Heart left ventricle (tissue), 16 donors: ENCODE data around the gene POLR2L. TPM values are rescaled to one million over a fixed set of nuclear protein-coding genes. Genes with fewer than 3 reads are reported as not detected.

Source experiments
- ATAC-seq, 4 donors: fragments of 200-7000 bp; cut with Tn5 transposase; one replicate each; pipeline ENCODE4 v1.9.1; 2020 to 2022; ENCODE audit warnings: moderate library complexity in 4 of 4, mild to moderate bottlenecking in 3 of 4, moderate number of reproducible peaks in 1 of 4
- DNase-seq, 5 donors: peaks; one replicate each; pipeline ENCODE4 v3.0.0-alpha.2; 2020
- H3K27ac ChIP-seq, 12 donors: fragments of 200-600 bp; sonication (generic) in 4 of 12; one replicate each; pipeline versions ENCODE4 v1.5.0 to v1.8.0; 2016 to 2022; ENCODE audit warnings: mild to moderate bottlenecking in 2 of 12
- H3K27me3 ChIP-seq, 9 donors: fragments of 200-600 bp; sonication (generic) in 2 of 9; one replicate each; pipeline versions ENCODE4 v1.5.1 to v1.8.0; 2016 to 2022; ENCODE audit warnings: mild to moderate bottlenecking in 3 of 9
- H3K36me3 ChIP-seq, 9 donors: fragments of 200-600 bp; sonication (generic) in 2 of 9; one replicate each; pipeline versions ENCODE4 v1.5.0 to v1.8.0; 2018 to 2022; ENCODE audit warnings: mild to moderate bottlenecking in 2 of 9
- H3K4me1 ChIP-seq, 12 donors: fragments of 200-600 bp; sonication (generic) in 4 of 12; one replicate each; pipeline versions ENCODE4 v1.5.0 to v1.8.0; 2016 to 2022; ENCODE audit warnings: mild to moderate bottlenecking in 3 of 12
- H3K4me3 ChIP-seq, 12 donors: fragments of 200-600 bp; sonication (generic) in 4 of 12; one replicate each; pipeline versions ENCODE4 v1.5.0 to v1.8.0; 2017 to 2022; ENCODE audit warnings: mild to moderate bottlenecking in 9 of 12, moderate library complexity in 4 of 12
- H3K9me3 ChIP-seq, 12 donors: fragments of 200-600 bp; sonication (generic) in 4 of 12; one replicate each; pipeline versions ENCODE4 v1.5.0 to v1.8.0; 2016 to 2022; ENCODE audit warnings: mild to moderate bottlenecking in 1 of 12
- POLR2A ChIP-seq, 2 donors: fragments of 450-650 bp; IDR thresholded peaks; one replicate each; pipeline ENCODE4 v1.6.1; 2017; ENCODE audit warnings: antibody characterized with exemption in 2 of 2, mild to moderate bottlenecking in 2 of 2, moderate library complexity in 2 of 2
- WGBS, 4 donors: extraction: QIAGEN DNeasy Blood & Tissue Kit in 2 of 4; methylation state at CpG; one replicate each; pipeline versions ENCODE4 v1.1.5 to v1.1.7; 2013 to 2018; 5-methylcytosine and 5-hydroxymethylcytosine counted together
- intact Hi-C, 10 donors: fragments of 100-400 bp; cut with DNase I; formaldehyde crosslinking; loops; one replicate each; pipeline versions ENCODE4 v1.11.1 to v1.14.2; 2022
- polyA plus RNA-seq, 2 donors: library from polyadenylated mRNA; stranded (reverse); fragments of 200-250 nt; gene quantifications; one replicate each; pipeline ENCODE4 v1.2.3, GENCODE V29; 2013
- total RNA-seq, 9 donors: library from RNA; depleted of rRNA in 2 of 9; stranded (reverse); fragments of >200 nt in 2 of 9; fragmentation: NEBNext Ultra II Directional in 3 of 9; extraction: Animal tissue kit (Norgen Biotek cat#: 25700) in 3 of 9; gene quantifications; one replicate each; pipeline versions ENCODE4 v1.1.0 to v1.2.4, GENCODE V29; 2016 to 2023
- TF ChIP-seq, protein P1 (sequence below), 12 donors: fragments of 200-600 bp; sonication (generic) in 4 of 12; IDR thresholded peaks; one replicate each; pipeline versions ENCODE4 v1.5.0 to v1.8.0; 2018 to 2022; ENCODE audit warnings: antibody characterized with exemption in 12 of 12, mild to moderate bottlenecking in 5 of 12
- donor health status: ischemic (EF 13 %, LVEDD 7.1; RV severe dilation, severe dysfunction).
- donor health status: healthy with polysubstance abuse.
- donor health status: DM: no; HTN: yes; CAD: no.
- donor health status: DM: no; HTN: no; CAD: no.
- donor health status: ischemic (EF 25% LVEDD 6.9; RV normal size, moderate dysfunction).
- donor health status: ischemic (EF 25% LVEDD 5.7; RV mildly dilated, moderate dysfunction).
- donor health status: healthy.
- donor health status: DM: yes; HTN: yes; CAD: no.
- donor health status: ischemic (EF 35%, LVEDD 5.7; RV mildly dilated, moderate dysfunction).
- donor health status: nonischemic (EF 11% LVEDD 7.7; RV severe dilation, severe dysfunction).
- donor health status: DM: yes; HTN: yes; CAD: no.
- donor health status: PGD.
- donor health status: ischemic (EF 29% LVEDD 5.4; RV normal size, mild dysfunction).
- donor health status: nonischemic (EF 23%, LVEDD 6.1; RV moderate dilation, normal function).

Gene POLR2L
- total and polyA plus RNA-seq, 11 donors = 74.4 to 267 (median 208) TPM

DNA sequence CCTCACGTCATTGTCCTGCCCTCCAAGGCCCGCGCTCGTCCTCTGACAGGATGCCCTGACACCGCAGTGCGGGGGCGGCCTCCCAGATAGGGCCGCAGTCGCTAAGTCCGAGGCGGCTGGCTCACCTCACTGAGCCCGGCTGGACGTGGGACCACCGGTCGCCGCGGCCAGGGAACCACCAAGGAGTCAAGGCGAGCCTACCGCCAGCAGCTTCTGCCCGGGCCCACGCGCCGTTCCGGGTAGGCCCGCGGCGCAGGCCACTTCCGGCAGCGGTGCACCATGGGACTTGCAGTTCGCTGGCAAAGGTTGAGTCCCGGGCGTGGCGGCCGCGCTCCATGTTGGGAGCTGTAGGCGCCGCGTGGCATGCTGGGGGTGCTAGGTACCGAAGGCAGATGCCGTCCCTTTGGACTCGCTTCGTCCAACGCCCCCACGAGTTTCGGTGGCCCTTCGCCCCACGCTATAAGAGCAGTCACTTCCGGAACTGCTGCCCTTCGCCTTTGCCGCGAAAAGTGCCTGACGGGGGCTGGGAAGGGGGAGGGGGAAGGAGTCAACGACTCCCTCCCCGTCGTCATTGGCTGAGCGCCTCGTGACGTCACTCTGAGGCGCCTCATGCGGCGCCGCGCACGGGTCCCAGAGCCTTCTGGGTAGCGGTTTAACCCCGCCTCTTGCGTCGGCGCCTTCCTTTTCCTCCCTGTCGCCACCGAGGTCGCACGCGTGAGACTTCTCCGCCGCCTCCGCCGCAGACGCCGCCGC, 32.9 kb downstream of the POLR2L start, which contains the start of gene RPLP2:
Gene RPLP2 (plus strand): TSS at position 681 of the 753 bp plus-strand sequence. CDS start 268 bp downstream, outside the sequence.
- H3K4me3 ChIP-seq = peak within 1 kb of the TSS; percentile 73 to 100 (median 96)
- peaks cover 5 to 50% (median 35%) of the 10 kb centered on the region in 12 donors for H3K4me1 ChIP-seq
- H3K9me3 ChIP-seq = no peaks in the 10 kb centered on the region
- H3K27me3 ChIP-seq = no peaks in the 10 kb centered on the region
- 0% methylated on average over 58 to 81 of the region's 81 CpGs for WGBS, 4 donors
- H3K27ac ChIP-seq = peak within 1 kb of the TSS; percentile 76 to 100 (median 96)
- peaks cover 3 to 33% (median 28%) of the 10 kb centered on the region in 9 donors for H3K36me3 ChIP-seq
- TF ChIP-seq POLR2A (IDR thresholded peaks at IDR 0.05) = peak; percentile 60 to 81
- TF ChIP-seq, protein P1, sequence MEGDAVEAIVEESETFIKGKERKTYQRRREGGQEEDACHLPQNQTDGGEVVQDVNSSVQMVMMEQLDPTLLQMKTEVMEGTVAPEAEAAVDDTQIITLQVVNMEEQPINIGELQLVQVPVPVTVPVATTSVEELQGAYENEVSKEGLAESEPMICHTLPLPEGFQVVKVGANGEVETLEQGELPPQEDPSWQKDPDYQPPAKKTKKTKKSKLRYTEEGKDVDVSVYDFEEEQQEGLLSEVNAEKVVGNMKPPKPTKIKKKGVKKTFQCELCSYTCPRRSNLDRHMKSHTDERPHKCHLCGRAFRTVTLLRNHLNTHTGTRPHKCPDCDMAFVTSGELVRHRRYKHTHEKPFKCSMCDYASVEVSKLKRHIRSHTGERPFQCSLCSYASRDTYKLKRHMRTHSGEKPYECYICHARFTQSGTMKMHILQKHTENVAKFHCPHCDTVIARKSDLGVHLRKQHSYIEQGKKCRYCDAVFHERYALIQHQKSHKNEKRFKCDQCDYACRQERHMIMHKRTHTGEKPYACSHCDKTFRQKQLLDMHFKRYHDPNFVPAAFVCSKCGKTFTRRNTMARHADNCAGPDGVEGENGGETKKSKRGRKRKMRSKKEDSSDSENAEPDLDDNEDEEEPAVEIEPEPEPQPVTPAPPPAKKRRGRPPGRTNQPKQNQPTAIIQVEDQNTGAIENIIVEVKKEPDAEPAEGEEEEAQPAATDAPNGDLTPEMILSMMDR (IDR thresholded peaks at IDR 0.05) = no peak
- ATAC-seq = peak; percentile 89 to 95 (median 93)
- intact Hi-C loops = loop anchor here in 4 of 10 donors (1.0 to 10.0 kb wide), 5 partner anchors 10 to 455 kb away; partner anchors contain the start of genes POLR2L (in 2 of the 4), TSPAN4 (in 2 of the 4) and CHID1 (in 1 of the 4)
- DNase-seq = peak; percentile 98 to 99 (median 99)

DNA sequence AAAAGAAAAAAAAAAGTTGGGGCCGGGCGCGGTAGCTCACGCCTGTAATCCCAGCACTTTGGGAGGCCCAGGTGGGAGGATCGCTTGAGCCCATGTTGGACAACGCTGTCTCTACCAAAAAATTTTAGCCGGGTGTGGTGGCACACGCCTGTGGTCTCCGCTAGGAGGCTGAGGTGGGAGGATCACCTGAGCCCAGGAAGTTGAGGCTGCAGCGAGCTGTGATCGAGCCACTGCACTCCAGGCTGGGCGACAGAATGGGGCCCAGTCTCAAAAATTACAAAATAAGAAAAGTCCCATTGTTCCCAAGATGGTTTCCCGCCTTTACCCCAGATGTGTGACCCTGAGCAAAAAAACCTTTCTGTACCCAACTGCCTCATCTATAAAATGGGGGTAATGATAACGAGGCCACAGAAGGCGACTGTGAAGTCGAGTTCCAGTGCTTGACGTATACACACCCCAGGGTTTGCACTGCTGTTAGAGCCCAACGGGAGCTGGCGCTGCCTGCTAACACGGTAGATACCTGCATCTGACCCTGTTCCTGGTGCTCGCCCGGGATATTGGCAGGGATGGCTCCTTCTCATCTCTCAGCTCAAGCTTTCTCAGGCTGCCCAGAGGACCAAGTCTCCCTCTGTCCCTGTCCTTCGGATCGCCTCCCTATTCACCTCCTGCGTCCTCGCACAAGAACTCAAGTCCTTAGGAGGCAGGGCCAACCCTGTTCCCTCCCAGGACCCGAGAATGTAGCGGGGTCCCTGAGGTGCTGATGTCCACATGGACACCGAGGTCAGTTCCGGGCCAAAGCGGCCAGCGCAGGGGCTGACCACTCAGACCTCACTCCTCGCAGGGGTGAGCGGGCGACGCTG, 33.7 kb downstream of the POLR2L start:
- no peak for TF ChIP-seq POLR2A (IDR thresholded peaks at IDR 0.05)
- TF ChIP-seq, protein P1 (IDR thresholded peaks at IDR 0.05) = no peak
- intact Hi-C loops = loop anchor here in 4 of 10 donors (1.0 to 10.0 kb wide), 5 partner anchors 11 to 454 kb away; partner anchors contain the start of genes POLR2L (in 2 of the 4), TSPAN4 (in 2 of the 4) and CHID1 (in 1 of the 4)
- Histone ChIP-seq H3K36me3 (peaks cover 3 to 27% (median 24%) of the 10 kb centered on the region in 9 donors), H3K9me3 (no peaks in the 10 kb centered on the region), H3K4me3 (peak overlapping the region; percentile 73 to 100 (median 96)), H3K27ac (peak overlapping the region; percentile 76 to 100 (median 96)), H3K4me1 (peaks cover 6 to 58% (median 42%) of the 10 kb centered on the region in 12 donors), H3K27me3 (no peaks in the 10 kb centered on the region)
- DNase-seq (peak in 1 of 5 donors; percentile 91), ATAC-seq (no peak)
- whole genome bisulfite sequencing, 4 donors = 33 to 43% (median 33%) methylated on average over 25 to 36 of the region's 36 CpGs

DNA sequence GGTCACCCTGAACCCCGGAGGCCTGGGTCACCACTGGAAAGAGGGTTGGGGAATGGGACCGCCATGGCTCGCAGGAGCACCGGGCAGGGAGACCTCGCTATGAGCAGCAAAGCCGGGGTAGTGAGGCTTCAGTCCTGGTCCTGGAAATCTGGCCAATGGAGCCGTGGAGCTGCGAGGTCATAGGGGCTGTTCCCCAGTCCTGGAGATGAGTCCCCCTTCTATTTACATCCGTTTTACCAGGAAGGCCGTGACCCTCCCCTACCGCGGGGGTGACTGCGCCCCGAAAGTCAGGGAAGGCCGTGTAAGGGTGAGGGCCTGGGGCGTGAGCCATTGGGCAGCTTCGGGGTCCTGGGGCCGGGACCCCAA, 37.7 kb downstream of the POLR2L start:
- ATAC-seq (no peak), DNase-seq (no peak)
- H3K27ac ChIP-seq = peak overlapping the region; percentile 75 to 96 (median 93)
- peak overlapping the region; percentile 54 to 79 (median 66) for H3K4me3 ChIP-seq
- no peaks in the 10 kb centered on the region for H3K9me3 ChIP-seq
- no peaks in the 10 kb centered on the region for H3K27me3 ChIP-seq
- TF ChIP-seq, protein P1 (IDR thresholded peaks at IDR 0.05) = no peak
- no peak for TF ChIP-seq POLR2A (IDR thresholded peaks at IDR 0.05)
- H3K4me1 ChIP-seq = peaks cover 4 to 41% (median 27%) of the 10 kb centered on the region in 12 donors
- peaks cover 0 to 35% (median 9%) of the 10 kb centered on the region in 9 donors for H3K36me3 ChIP-seq
- intact Hi-C loops = loop anchor here in 1 of 10 donors (10.0 kb wide), 1 partner anchor 450 kb away; no protein-coding TSS in a partner anchor
- 4 to 10% (median 5%) methylated on average over 14 to 18 of the region's 18 CpGs for WGBS, 4 donors
